HG03060 (cell line): ENCODE measurements around the gene NAP1L4.

Experiments used
- ATAC-seq: cut with Tn5 transposase; IDR thresholded peaks from one replicate; pipeline ENCODE4 v1.9.1; 2021; ENCODE audit warnings: low read depth, moderate number of reproducible peaks; ENCODE audit not compliant: unreplicated experiment

NAP1L4 gene

GRCh38 chr11:3011891-3012885 lies 20.1 kb upstream of the NAP1L4 start:
- no peak for ATAC-seq

- no peak for ATAC-seq
These were observed 18.6 kb upstream of the NAP1L4 start for GRCh38 chr11:3010521-3011275.

- no peak for ATAC-seq
These were observed 17.9 kb upstream of the NAP1L4 start for GRCh38 chr11:3010004-3010403.

GRCh38 chr11:3009481-3009880 lies 17.4 kb upstream of the NAP1L4 start:
- ATAC-seq = no peak

- no peak for ATAC-seq
These were observed 16.7 kb upstream of the NAP1L4 start for GRCh38 chr11:3008746-3009336.

- ATAC-seq = no peak
These were observed 15.4 kb upstream of the NAP1L4 start for GRCh38 chr11:3007404-3008010.

- ATAC-seq = no peak
These were observed 14.6 kb upstream of the NAP1L4 start for GRCh38 chr11:3006505-3007260.

GRCh38 chr11:3004481-3004880 lies 12.4 kb upstream of the NAP1L4 start:
- no peak for ATAC-seq

- ATAC-seq = no peak
These were observed 11.5 kb upstream of the NAP1L4 start for GRCh38 chr11:3003396-3004231.

- ATAC-seq = no peak
These were observed 10.7 kb upstream of the NAP1L4 start for GRCh38 chr11:3002871-3003270.

- ATAC-seq = no peak
These were observed 10.3 kb upstream of the NAP1L4 start for GRCh38 chr11:3002351-3002861.

- no peak for ATAC-seq
These were observed 9.4 kb upstream of the NAP1L4 start for GRCh38 chr11:3001496-3001895.

- ATAC-seq = no peak
These were observed 8.2 kb upstream of the NAP1L4 start for GRCh38 chr11:3000032-3000961.

- ATAC-seq = no peak
These were observed 7.4 kb upstream of the NAP1L4 start for GRCh38 chr11:2999464-2999998.

- ATAC-seq = no peak
These were observed 6.1 kb upstream of the NAP1L4 start for GRCh38 chr11:2998073-2998850.

GRCh38 chr11:2997406-2997805 lies 5.3 kb upstream of the NAP1L4 start:
- ATAC-seq = no peak

- no peak for ATAC-seq
These were observed 4.8 kb upstream of the NAP1L4 start for GRCh38 chr11:2996976-2997375.
